Small intestine (tissue), 7 donors: Measurements from ENCODE around the gene PLEKHD1. TPM values are rescaled to one million over a fixed set of nuclear protein-coding genes. Genes with fewer than 3 reads are reported as not detected.
"Not testable (repeated sequence)": the region's sequence is repeated elsewhere in the genome, so short reads cannot be mapped to it uniquely, and the experiment has no call there.

Experiments
- DNase-seq, 2 donors: peaks; one replicate each; pipeline versions ENCODE4 v3.0.0 to v3.0.0-alpha.2; 2013
- FAIRE-seq: peaks from 2 replicates; lab custom pipeline; 2012; peaks lifted over from hg19 to GRCh38; lab: Jason Lieb, UNC
- H3K27ac ChIP-seq, 3 donors: one replicate each; pipeline ENCODE4 v1.5.1; 2013; ENCODE audit warnings: low read length in 2 of 3, mild to moderate bottlenecking in 2 of 3, control low read depth in 1 of 3, inconsistent platforms in 1 of 3, low read depth in 1 of 3, moderate library complexity in 1 of 3
- H3K27me3 ChIP-seq, 3 donors: one replicate each; pipeline ENCODE4 v1.6.1; 2013; ENCODE audit warnings: low read length in 3 of 3, inconsistent platforms in 1 of 3; ENCODE audit not compliant: control insufficient read depth in 3 of 3, insufficient read depth in 3 of 3
- H3K36me3 ChIP-seq, 3 donors: one replicate each; pipeline ENCODE4 v1.6.1; 2013; ENCODE audit warnings: low read length in 3 of 3, inconsistent platforms in 1 of 3, low read depth in 1 of 3, mild to moderate bottlenecking in 1 of 3, moderate library complexity in 1 of 3; ENCODE audit not compliant: control insufficient read depth in 3 of 3, insufficient read depth in 2 of 3
- H3K4me1 ChIP-seq, 3 donors: one replicate each; pipeline ENCODE4 v1.6.1; 2013; ENCODE audit warnings: low read length in 2 of 3, inconsistent platforms in 1 of 3, low read depth in 1 of 3, mild to moderate bottlenecking in 1 of 3, moderate library complexity in 1 of 3; ENCODE audit not compliant: control insufficient read depth in 3 of 3, insufficient read depth in 2 of 3
- H3K4me3 ChIP-seq, 3 donors: one replicate each; pipeline ENCODE4 v1.5.1; 2013; ENCODE audit warnings: low read length in 3 of 3, control low read depth in 1 of 3, inconsistent platforms in 1 of 3, low read depth in 1 of 3, mild to moderate bottlenecking in 1 of 3, moderate library complexity in 1 of 3
- H3K9me3 ChIP-seq, 2 donors: one replicate each; pipeline ENCODE4 v1.6.1; 2013; ENCODE audit warnings: low read depth in 1 of 2, low read length in 1 of 2; ENCODE audit not compliant: control insufficient read depth in 2 of 2, insufficient read depth in 1 of 2
- WGBS, 3 donors: extraction: QIAGEN DNeasy Blood & Tissue Kit; methylation state at CpG; one replicate each; pipeline ENCODE4 v1.1.7; 2013; 5-methylcytosine and 5-hydroxymethylcytosine counted together
- polyA plus RNA-seq, 4 donors: library from polyadenylated mRNA; stranded (reverse) in 3 of 4; unstranded in 1 of 4; fragments of 200-250 nt in 3 of 4; fragments of 120-200 nt in 1 of 4; gene quantifications; one replicate each; pipeline versions ENCODE4 v1.2.1 to v1.2.3, GENCODE V29; 2013
- donor health status: healthy with polysubstance abuse.
- donor health status: control.
- donor health status: control.
- donor health status: Bipolar disorder and iron deficiency.
- donor health status: healthy.

Gene PLEKHD1
- polyA plus RNA-seq, 4 donors = under 0.01 to 0.04 (median 0.03) TPM; not detected in 1

- no peaks in the 10 kb centered on the region for H3K9me3 ChIP-seq
- 57 to 67% (median 60%) methylated on average over 8 of the region's 8 CpGs for WGBS, 3 donors
- H3K36me3 ChIP-seq = no peaks in the 10 kb centered on the region
- FAIRE-seq (no peak), DNase-seq (peak; percentile 9 to 16)
- H3K4me3 ChIP-seq = no peak overlapping the region
- no peaks in the 10 kb centered on the region for H3K27me3 ChIP-seq
- H3K27ac ChIP-seq = no peak overlapping the region
- H3K4me1 ChIP-seq = no peaks in the 10 kb centered on the region
These were observed 9.2 kb upstream of the PLEKHD1 start for GRCh38 chr14:69475194-69475818.

- WGBS, 3 donors = 92 to 96% (median 93%) methylated on average over 5 of the region's 5 CpGs
- H3K4me3 ChIP-seq, H3K4me1 ChIP-seq, H3K27ac ChIP-seq, FAIRE-seq, H3K36me3 ChIP-seq, DNase-seq, H3K27me3 ChIP-seq, H3K9me3 ChIP-seq: not testable (repeated sequence)
These were observed 7.6 kb upstream of the PLEKHD1 start for GRCh38 chr14:69476824-69477450.

GRCh38 chr14:69478055-69478454 is 6.5 kb upstream of the PLEKHD1 start:
- not testable (repeated sequence) for DNase-seq, FAIRE-seq, H3K4me1 ChIP-seq, H3K4me3 ChIP-seq, H3K9me3 ChIP-seq, H3K27ac ChIP-seq, H3K27me3 ChIP-seq, H3K36me3 ChIP-seq
- 84 to 92% (median 90%) methylated on average over 2 of the region's 2 CpGs for WGBS, 3 donors

GRCh38 chr14:69479696-69480095 is 4.8 kb upstream of the PLEKHD1 start:
- H3K4me3 ChIP-seq = no peak overlapping the region
- no peaks in the 10 kb centered on the region for H3K9me3 ChIP-seq
- DNase-seq = no peak
- H3K27ac ChIP-seq = no peak overlapping the region
- H3K27me3 ChIP-seq = peaks cover 2 to 24% (median 7%) of the 10 kb centered on the region in 3 donors
- FAIRE-seq = no peak
- no peaks in the 10 kb centered on the region for H3K4me1 ChIP-seq
- H3K36me3 ChIP-seq = no peaks in the 10 kb centered on the region
- 88 to 91% (median 89%) methylated on average over 5 of the region's 5 CpGs for WGBS, 3 donors

GRCh38 chr14:69480136-69480535 is 4.4 kb upstream of the PLEKHD1 start:
- Histone ChIP-seq H3K4me3 (no peak overlapping the region), H3K27me3 (peaks cover 5 to 28% (median 11%) of the 10 kb centered on the region in 3 donors), H3K36me3 (no peaks in the 10 kb centered on the region), H3K9me3 (no peaks in the 10 kb centered on the region), H3K27ac (no peak overlapping the region), H3K4me1 (no peaks in the 10 kb centered on the region)
- FAIRE-seq (no peak), DNase-seq (no peak)
- WGBS, 3 donors = 66 to 89% (median 88%) methylated on average over 5 of the region's 5 CpGs

GRCh38 chr14:69481815-69482568 is 2.5 kb upstream of the PLEKHD1 start:
- no peak for FAIRE-seq
- Histone ChIP-seq H3K27ac (no peak overlapping the region), H3K4me3 (no peak overlapping the region), H3K4me1 (no peaks in the 10 kb centered on the region), H3K9me3 (no peaks in the 10 kb centered on the region), H3K27me3 (peaks cover 5 to 45% (median 16%) of the 10 kb centered on the region in 3 donors), H3K36me3 (no peaks in the 10 kb centered on the region)
- 76 to 82% (median 76%) methylated on average over 5 of the region's 5 CpGs for WGBS, 3 donors
- no peak for DNase-seq

- H3K4me3 ChIP-seq = peak overlapping the region in 2 of 3 donors; percentile 3 to 35
- FAIRE-seq = no peak
- peaks cover 5 to 59% (median 16%) of the 10 kb centered on the region in 3 donors for H3K27me3 ChIP-seq
- peak in 1 of 2 donors; percentile 32 for DNase-seq
- H3K36me3 ChIP-seq = no peaks in the 10 kb centered on the region
- 1 to 5% (median 3%) methylated on average over 53 to 54 of the region's 54 CpGs for WGBS, 3 donors
- no peak overlapping the region for H3K27ac ChIP-seq
- no peaks in the 10 kb centered on the region for H3K9me3 ChIP-seq
- no peaks in the 10 kb centered on the region for H3K4me1 ChIP-seq
These were observed 624 bp upstream of the PLEKHD1 start for GRCh38 chr14:69483765-69484443.

- 63 to 66% (median 64%) methylated on average over 11 of the region's 11 CpGs for WGBS, 3 donors
- DNase-seq (no peak), FAIRE-seq (no peak)
- no peak overlapping the region for H3K27ac ChIP-seq
- H3K4me1 ChIP-seq = no peaks in the 10 kb centered on the region
- no peaks in the 10 kb centered on the region for H3K9me3 ChIP-seq
- H3K4me3 ChIP-seq = no peak overlapping the region
- H3K27me3 ChIP-seq = peaks cover 5 to 63% (median 16%) of the 10 kb centered on the region in 3 donors
- H3K36me3 ChIP-seq = no peaks in the 10 kb centered on the region
These were observed 760 bp downstream of the PLEKHD1 start for GRCh38 chr14:69485315-69485660.
